Posterior vena cava (tissue), 2 donors: Measurements from ENCODE around the gene SLC22A3. TPM values are rescaled to one million over a fixed set of nuclear protein-coding genes. Genes with fewer than 3 reads are reported as not detected.

ENCODE experiments used
- DNase-seq: peaks from one replicate; pipeline ENCODE4 v3.0.0-alpha.2; 2020; ENCODE audit warnings: low spot score
- intact Hi-C, 2 donors: fragments of 100-400 bp; cut with DNase I; formaldehyde crosslinking; loops; one replicate each; pipeline versions ENCODE4 v1.14.1 to v1.14.2; 2022 to 2023
- total RNA-seq, 2 donors: library from RNA; stranded (reverse); fragmentation: NEBNext Ultra II Directional; extraction: Animal tissue kit (Norgen Biotek cat#: 25700); gene quantifications; one replicate each; pipeline ENCODE4 v1.2.1, GENCODE V29; 2021
- donor health status: DM: yes; HTN: yes; CAD: no.
- donor health status: DM: yes; HTN: yes; CAD: no.

Gene SLC22A3
- total RNA-seq, 2 donors from 2014 or later: 24.3 to 26.6 TPM

DNA sequence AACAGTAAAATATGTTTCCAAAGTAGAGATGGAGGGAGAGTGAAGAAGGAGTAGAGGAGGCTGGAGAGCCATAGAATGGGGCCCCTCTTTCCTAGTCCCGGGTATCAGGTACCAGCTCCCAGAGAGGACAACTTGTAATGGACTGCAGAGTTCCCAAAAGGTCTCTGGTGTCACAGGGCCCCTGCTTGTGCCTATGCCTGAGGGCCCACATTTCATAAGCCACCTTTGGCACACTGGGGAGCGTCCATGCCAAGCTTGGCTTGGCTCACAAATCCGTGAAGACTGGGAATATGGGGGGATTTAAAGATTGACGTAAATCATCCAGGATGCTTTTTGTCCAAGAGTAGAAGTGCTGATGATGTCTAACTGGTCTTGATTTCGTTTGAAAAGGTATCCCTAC is 16.4 kb upstream of the SLC22A3 start:
- no peak for DNase-seq
- intact Hi-C loops: loop anchor here in 1 of 2 donors (10.0 kb wide), 1 partner anchor 107 kb away; no protein-coding TSS in a partner anchor

- intact Hi-C loops: loop anchor here in 1 of 2 donors (10.0 kb wide), 1 partner anchor 108 kb away; no protein-coding TSS in a partner anchor
- no peak for DNase-seq
Observed at GRCh38 chr6:160333101-160333500, 15.1 kb upstream of the SLC22A3 start.

DNA sequence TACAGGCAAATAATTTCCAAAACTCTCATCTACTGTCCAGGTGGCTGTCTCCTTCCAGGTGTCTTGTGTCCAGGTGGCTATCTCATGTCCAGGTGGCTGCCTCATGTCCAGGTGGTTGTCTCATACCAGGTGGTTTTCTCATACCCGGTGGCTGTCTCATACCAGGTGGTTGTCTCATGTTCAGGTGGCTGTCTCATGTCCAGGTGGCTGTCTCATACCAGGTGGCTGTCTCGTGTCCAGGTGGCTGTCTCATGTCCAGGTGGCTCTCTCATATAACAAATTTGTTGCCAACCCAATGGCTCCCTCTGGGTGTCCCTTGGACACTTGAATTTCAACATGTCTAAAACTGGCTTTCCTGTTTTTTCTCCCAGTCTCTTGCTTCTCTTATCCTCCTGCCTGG is 14.3 kb upstream of the SLC22A3 start:
- no peak for DNase-seq
- intact Hi-C loops: loop anchor here in 1 of 2 donors (10.0 kb wide), 1 partner anchor 109 kb away; no protein-coding TSS in a partner anchor

- intact Hi-C loops: loop anchor here in 1 of 2 donors (10.0 kb wide), 1 partner anchor 111 kb away; no protein-coding TSS in a partner anchor
- DNase-seq: no peak
Observed at GRCh38 chr6:160336200-160336599, 12.0 kb upstream of the SLC22A3 start.

DNA sequence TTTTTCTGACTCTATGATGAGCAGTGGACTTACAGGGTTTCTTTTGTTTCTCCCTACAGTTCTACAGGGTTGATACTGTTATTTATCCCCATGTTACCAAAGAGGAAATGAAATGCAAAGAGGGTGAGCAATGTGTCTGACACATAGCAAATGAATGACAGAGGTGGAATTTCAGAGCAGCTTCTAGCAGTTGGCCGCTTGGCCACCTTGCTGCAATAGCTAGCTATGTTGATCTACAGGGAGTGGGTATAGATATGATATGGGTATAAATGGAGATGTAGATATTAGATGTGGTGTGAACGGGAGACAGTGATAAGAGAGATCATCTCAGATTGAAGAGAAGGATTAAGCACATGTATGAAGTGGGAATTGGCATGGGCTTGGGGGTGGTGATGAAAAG is 10.9 kb upstream of the SLC22A3 start:
- no peak for DNase-seq
- intact Hi-C loops: loop anchor here in 1 of 2 donors (10.0 kb wide), 1 partner anchor 112 kb away; no protein-coding TSS in a partner anchor

DNA sequence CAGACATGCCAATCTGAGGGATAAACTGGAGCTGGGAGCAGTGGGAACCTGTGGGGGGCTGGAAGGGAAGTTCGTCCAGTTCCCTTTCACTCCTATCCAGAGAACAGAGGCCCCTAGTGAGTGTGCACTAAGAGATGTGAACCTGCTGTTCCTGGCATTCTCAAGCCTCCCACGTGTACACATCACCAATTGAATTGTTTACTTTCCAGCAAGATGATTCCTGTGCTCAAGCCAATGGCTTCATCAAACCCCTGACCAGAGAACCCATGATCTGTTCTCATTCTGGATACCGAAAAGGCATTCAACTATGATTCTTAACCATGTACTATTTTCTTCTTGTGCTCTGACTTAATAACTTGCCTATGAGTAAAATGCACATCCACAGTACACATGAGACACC is 10.2 kb upstream of the SLC22A3 start:
- intact Hi-C loops: loop anchor here in 1 of 2 donors (10.0 kb wide), 1 partner anchor 113 kb away; no protein-coding TSS in a partner anchor
- no peak for DNase-seq

GRCh38 chr6:160343144-160343543 is 5.0 kb upstream of the SLC22A3 start:
- intact Hi-C loops: no loop called here
- no peak for DNase-seq

GRCh38 chr6:160344271-160344670 is 3.9 kb upstream of the SLC22A3 start:
- intact Hi-C loops: no loop called here

GRCh38 chr6:160347259-160348222 is 637 bp upstream of the SLC22A3 start:
- intact Hi-C loops: loop anchor here in 1 of 2 donors (2.0 kb wide), 1 partner anchor 51 kb away; no protein-coding TSS in a partner anchor
- DNase-seq: no peak

More at GRCh38 chr6:160344271-160344670, 3.9 kb upstream of the SLC22A3 start:
- no peak for DNase-seq

DNA sequence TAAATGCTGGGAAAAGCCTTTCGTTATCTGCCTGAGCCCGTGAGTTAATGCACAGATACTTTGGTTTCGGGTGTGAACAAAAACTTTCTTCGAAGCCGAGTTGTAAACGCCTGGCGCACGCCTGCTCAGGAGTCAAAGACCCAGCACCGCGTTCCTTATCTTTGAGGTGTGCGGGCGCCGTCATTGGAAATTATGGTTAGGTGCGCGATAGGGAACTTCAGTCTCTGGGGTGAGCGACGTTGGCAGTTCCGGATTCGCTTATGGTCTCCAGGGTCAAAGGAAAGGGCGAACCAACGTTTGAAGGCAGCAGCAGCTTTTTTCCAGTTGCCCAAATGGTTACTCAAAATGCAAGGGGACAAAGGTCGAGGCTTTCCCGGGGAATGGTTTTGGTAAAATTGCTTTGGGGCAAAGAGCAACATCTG is 853 bp downstream of the SLC22A3 start:
- intact Hi-C loops: loop anchor here in 1 of 2 donors (2.0 kb wide), 1 partner anchor 50 kb away; no protein-coding TSS in a partner anchor
- no peak for DNase-seq

DNA sequence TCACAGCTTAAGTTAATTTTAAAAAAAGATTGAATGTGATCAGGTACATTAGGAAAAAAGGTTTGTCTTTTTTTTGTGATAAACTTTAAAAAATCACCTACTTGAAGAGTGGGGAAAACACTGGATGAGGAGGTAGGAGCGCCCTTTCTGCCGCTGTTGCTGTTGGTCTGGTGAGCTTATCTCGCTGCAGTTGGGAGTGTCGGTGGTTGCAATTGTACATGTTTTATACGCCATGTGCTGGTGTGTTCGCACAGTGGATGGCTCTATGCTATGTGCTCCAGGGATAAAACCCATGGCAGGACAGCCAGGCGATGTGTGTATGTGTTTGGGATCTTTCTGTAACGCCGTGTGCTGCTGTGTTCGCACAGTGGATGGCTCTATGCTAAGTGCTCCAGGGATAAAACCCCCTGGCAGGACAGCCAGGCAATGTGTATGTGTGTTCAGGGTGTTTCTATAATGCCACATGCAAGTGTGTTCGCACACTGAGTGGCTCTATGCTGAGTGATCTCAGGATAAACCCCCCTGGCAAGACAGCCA is 1.7 kb downstream of the SLC22A3 start:
- intact Hi-C loops: loop anchor here in 1 of 2 donors (2.0 kb wide), 1 partner anchor 49 kb away; no protein-coding TSS in a partner anchor
- DNase-seq: no peak

DNA sequence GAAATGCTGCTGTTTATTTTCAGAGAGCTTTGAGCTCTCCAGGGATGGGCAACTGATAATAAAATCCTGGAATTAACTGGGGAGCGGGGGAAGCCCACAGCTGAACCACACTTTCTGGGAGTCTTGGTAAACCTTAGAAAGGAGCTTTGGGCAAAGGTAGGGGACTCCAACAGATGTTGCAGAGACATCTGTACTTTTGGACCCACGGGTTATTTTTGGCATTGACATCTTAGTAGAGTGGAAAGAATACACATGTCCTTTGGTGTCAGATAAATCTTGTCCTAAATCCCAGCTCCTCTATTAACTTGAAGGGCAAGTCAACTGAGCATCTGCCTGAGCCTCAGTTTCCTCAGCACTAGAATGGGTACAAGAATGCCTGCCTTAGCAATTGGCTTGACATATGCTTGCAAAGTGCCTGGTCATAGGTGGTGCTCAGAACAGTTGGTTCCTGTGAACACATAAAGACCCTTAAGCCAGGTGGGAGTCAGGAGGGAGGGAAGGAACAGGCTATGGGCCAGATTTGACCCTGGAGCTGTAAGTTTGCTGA is 5.8 kb downstream of the SLC22A3 start:
- no peak for DNase-seq
- intact Hi-C loops: no loop called here

- intact Hi-C loops: no loop called here
- no peak for DNase-seq
Observed at GRCh38 chr6:160355001-160355400, 6.8 kb downstream of the SLC22A3 start.

GRCh38 chr6:160356074-160356744 is 8.0 kb downstream of the SLC22A3 start:
- intact Hi-C loops: no loop called here
- DNase-seq: no peak

DNA sequence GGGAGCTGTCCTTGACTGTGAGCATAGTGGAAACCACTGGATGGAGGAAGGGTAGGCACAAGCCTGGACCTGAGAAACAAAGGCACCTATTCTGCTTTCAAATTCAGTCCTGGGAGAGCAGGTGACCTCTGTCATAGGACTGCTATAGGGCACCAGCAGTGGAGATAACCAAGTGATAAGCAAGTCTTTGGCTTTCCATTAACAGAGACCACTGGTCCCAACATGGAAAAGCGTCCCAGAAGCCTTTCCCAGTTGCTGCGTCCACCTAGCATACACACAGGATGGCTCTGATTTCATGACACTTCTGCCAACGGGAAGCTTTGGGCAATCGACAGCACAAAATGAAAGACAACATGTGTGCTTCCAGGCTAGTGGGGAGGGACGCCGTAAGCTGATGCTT is 8.9 kb downstream of the SLC22A3 start:
- DNase-seq: no peak
- intact Hi-C loops: no loop called here

DNA sequence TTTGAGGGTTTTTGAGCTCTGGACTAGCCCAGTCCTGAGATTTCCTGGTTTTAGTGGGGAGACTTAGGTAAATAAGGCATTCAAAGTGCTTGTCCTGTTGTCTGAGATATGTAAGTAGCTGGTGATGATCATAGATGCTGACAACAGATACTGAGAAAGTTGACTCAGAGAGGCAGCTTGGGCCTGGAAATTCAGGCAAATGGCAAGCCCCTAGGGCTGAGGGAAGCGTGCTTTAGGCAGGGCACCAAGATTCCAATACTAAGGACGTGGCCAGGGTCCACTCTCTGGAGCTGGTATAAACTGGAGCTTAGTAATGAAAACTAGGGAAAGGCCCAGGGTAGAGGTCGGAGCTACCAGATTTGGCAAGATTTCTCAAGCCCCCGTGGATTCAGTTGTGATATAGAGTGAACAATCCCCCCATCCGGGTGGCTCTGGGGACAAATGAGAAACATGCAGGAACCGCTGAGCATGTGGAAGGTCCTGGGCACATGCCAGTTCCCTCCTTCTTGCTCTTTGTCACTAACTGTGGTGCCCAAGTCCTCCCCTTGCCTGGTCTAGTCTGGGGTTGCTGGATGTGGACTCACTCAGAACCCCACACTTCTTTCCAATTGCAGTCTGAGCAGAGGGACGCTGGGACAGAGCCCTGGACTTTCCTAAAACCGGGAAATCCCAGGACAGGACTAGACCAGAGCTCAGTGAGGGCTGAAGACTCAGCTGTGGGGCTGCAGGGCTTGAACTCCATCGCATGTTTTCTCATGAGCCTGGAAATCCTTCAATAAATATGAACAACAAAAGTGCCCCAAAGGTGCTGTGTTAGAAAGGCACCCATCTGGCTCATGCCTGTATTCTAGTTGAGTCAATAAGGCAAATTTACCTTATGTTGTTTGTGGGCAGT is 10.3 kb downstream of the SLC22A3 start:
- intact Hi-C loops: no loop called here
- no peak for DNase-seq

DNA sequence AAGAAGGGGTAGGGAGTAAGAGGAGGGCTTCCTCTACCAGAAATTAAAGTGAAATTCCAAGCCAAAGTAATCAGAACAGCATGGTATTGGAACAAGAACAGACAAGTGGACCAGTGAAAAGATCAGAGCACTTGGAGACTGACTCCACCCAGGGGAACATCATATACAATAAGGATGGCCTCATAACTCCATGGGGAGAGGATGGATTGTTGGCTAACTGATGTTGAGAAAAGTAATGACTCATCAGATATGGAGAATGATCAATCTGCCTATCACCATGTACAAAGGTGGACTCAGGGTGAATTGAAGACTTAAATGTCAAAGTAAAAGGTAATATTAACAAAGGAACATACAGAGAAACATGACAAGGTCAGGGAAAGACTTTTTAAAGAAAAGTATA is 12.8 kb downstream of the SLC22A3 start:
- DNase-seq: no peak
- intact Hi-C loops: no loop called here

DNA sequence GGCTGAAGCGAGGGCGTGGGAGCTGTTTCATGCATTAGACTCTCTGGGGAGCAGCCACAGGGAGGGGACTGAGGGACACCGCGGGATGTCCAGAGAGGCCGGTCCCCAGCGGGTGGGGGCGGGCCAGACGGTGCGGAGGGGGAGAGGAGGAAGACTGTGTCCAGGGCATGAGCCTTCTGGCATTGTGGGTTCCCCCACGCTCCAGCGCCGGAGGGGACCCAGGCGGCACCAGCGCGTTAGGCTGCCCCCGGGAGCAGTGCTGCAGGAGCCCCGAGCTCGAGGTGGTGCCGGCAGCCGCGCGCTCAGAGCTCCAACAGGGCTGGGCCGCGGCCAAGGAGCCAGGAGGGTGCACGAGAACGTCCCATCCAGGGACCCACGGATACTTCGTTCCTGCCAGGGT is 14.4 kb downstream of the SLC22A3 start:
- no peak for DNase-seq
- intact Hi-C loops: no loop called here
